Uterus (tissue), 4 donors: ENCODE results near the gene GUCA2A. TPM values are rescaled to one million over a fixed set of nuclear protein-coding genes. Genes with fewer than 3 reads are reported as not detected.

ENCODE experiments used
- DNase-seq, 2 donors: peaks; one replicate each; pipeline ENCODE4 v3.0.0-alpha.2; 2019 to 2020
- H3K27ac ChIP-seq, 2 donors: fragments of 200-600 bp; sonication (generic); 1 replicate in 1 of 2; 2 replicates in 1 of 2; pipeline ENCODE4 v1.5.1; 2016 to 2018
- H3K27me3 ChIP-seq, 2 donors: fragments of 200-600 bp; sonication (generic); one replicate each; pipeline ENCODE4 v1.5.1; 2018 to 2019; ENCODE audit warnings: control low read depth in 1 of 2
- H3K36me3 ChIP-seq, 2 donors: fragments of 200-600 bp; sonication (generic); one replicate each; pipeline ENCODE4 v1.5.1; 2019; ENCODE audit warnings: control low read depth in 1 of 2
- H3K4me1 ChIP-seq, 2 donors: fragments of 200-600 bp; sonication (generic); one replicate each; pipeline ENCODE4 v1.5.1; 2018 to 2019; ENCODE audit warnings: control low read depth in 1 of 2
- H3K4me3 ChIP-seq, 2 donors: fragments of 200-600 bp; sonication (generic); 1 replicate in 1 of 2; 2 replicates in 1 of 2; pipeline ENCODE4 v1.5.1; 2018 to 2019; ENCODE audit warnings: mild to moderate bottlenecking in 1 of 2
- H3K9me3 ChIP-seq, 2 donors: fragments of 200-600 bp; sonication (generic); one replicate each; pipeline ENCODE4 v1.5.1; 2019; ENCODE audit warnings: control low read depth in 1 of 2
- POLR2A ChIP-seq, 2 donors: fragments of 450-650 bp; IDR thresholded peaks; one replicate each; pipeline ENCODE4 v1.6.1; 2016; ENCODE audit warnings: antibody characterized with exemption in 2 of 2, mild to moderate bottlenecking in 1 of 2, moderate library complexity in 1 of 2
- intact Hi-C: fragments of 100-400 bp; cut with DNase I; formaldehyde crosslinking; loops from one replicate; pipeline ENCODE4 v1.15.1; 2023; ENCODE audit warnings: low total_unique reads
- total RNA-seq, 4 donors: library from RNA; depleted of rRNA in 3 of 4; stranded (reverse); fragments of >200 nt in 3 of 4; gene quantifications; one replicate each; pipeline versions ENCODE4 v1.1.0 to v1.2.4, GENCODE V29; 2014 to 2023
- TF ChIP-seq, protein P1 (sequence below), 4 experiments: fragments of 200-600 bp in 2 of 4; fragments of 450-650 bp in 2 of 4; sonication (generic) in 2 of 4; IDR thresholded peaks; one replicate each; pipeline ENCODE4 v1.5.1; 2016 to 2019; ENCODE audit warnings: antibody characterized with exemption in 4 of 4, mild to moderate bottlenecking in 2 of 4, moderate library complexity in 1 of 4
- donor health status: DM: yes; HTN: yes; CAD: no.

GUCA2A gene
- total RNA-seq, 4 donors from 2014 or later, result not detected

DNA sequence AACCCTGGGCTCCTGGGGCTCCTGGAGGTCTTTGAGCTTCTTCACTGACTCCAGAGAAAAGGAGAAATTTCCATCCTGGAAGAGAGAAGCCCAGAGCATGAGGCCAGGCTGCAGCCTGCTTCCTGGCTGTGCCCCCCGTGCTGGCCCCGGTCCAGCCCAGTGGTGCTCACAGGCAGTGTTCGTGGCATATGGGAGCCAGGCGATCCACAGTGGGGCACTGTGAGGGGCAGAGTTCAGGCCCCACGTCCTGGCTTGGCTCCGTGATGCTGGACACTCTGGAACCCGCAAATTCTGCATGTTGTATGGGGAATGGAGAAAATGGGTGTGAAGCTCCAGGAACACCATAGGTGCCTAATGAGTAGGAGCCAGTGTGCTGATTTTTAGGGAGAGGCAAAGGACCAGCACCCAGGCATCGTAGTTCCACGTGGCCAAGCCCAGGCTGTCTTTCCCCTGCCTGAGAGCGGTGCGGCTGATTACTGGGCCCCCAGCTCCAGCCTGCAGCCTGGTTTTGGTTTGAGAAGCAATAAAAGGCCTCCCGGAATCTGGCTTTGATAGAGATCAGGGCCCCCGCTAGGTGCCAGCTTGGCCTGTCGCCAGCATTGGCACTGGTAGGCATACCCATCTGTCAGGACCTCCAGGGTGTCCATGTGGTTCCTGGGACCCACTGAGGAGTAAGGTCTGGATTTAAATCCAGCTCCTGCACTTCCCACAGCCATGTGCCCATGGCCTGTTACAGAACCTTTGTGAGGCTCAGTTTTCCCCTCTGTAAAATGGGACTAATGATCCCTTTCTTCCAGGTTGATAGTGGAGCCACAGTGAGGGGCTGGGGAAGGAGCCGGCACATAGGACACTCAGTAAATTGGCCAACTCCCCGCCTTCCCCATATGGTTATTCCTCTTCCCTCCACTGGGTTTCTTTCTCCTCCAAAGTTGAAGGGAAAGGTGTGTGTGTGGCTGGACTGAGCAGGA lies 725 bp downstream of the GUCA2A start:
- no peaks in the 10 kb centered on the region for H3K9me3 ChIP-seq
- no peak for DNase-seq
- intact Hi-C loops, result no loop called here
- no peak overlapping the region for H3K4me3 ChIP-seq
- H3K27ac ChIP-seq, result no peak overlapping the region
- no peaks in the 10 kb centered on the region for H3K27me3 ChIP-seq
- no peaks in the 10 kb centered on the region for H3K36me3 ChIP-seq
- no peaks in the 10 kb centered on the region for H3K4me1 ChIP-seq
- TF ChIP-seq POLR2A (IDR thresholded peaks at IDR 0.05), result no peak
- TF ChIP-seq, protein P1, sequence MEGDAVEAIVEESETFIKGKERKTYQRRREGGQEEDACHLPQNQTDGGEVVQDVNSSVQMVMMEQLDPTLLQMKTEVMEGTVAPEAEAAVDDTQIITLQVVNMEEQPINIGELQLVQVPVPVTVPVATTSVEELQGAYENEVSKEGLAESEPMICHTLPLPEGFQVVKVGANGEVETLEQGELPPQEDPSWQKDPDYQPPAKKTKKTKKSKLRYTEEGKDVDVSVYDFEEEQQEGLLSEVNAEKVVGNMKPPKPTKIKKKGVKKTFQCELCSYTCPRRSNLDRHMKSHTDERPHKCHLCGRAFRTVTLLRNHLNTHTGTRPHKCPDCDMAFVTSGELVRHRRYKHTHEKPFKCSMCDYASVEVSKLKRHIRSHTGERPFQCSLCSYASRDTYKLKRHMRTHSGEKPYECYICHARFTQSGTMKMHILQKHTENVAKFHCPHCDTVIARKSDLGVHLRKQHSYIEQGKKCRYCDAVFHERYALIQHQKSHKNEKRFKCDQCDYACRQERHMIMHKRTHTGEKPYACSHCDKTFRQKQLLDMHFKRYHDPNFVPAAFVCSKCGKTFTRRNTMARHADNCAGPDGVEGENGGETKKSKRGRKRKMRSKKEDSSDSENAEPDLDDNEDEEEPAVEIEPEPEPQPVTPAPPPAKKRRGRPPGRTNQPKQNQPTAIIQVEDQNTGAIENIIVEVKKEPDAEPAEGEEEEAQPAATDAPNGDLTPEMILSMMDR (IDR thresholded peaks at IDR 0.05), result no peak

DNA sequence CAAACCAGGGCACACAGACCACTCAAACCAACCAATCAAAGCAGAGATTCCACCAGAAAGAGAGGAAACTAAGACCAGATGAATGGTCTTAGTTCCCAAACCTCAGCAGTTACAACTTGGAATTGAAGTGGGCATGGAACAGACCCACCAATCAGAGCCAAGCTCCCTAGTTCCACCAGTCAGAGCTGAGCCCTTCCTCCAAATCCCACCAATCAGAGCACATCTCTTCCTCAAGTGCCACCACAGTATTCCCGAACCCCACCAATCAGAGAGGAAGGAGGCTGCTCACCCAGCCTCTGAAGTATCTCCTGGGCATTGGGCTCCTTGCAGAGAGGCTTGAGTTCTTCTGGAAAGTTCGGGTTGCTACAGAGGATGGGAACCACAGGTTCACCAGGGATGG lies 1.4 kb downstream of the GUCA2A start:
- DNase-seq, result no peak
- Histone ChIP-seq H3K9me3 (no peaks in the 10 kb centered on the region), H3K36me3 (no peaks in the 10 kb centered on the region), H3K4me1 (no peaks in the 10 kb centered on the region), H3K27me3 (no peaks in the 10 kb centered on the region), H3K4me3 (no peak overlapping the region), H3K27ac (no peak overlapping the region)
- TF ChIP-seq POLR2A (IDR thresholded peaks at IDR 0.05), result no peak
- TF ChIP-seq, protein P1 (IDR thresholded peaks at IDR 0.05), result no peak
- intact Hi-C loops, result no loop called here

DNA sequence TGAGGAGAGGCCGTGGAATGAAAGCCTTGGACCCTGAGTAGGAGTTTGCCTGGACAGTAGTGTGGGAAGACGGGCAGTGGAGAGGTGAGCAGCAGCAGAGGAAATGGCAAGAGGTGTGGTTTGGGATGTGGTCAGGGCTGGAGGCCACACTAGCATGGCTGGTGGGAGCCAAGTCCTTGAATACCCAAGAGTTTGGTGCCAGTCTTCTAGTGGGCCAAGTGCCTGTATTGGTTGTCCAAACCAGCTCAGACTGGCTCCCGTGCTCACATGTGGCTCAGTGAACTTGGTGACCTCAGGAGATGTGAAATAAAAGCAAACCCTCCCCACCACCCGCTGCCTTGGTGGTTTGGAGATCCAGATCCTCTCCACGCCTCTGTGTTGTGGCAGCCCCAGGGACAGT lies 2.4 kb downstream of the GUCA2A start:
- H3K27me3 ChIP-seq, result no peaks in the 10 kb centered on the region
- TF ChIP-seq POLR2A (IDR thresholded peaks at IDR 0.05), result no peak
- TF ChIP-seq, protein P1 (IDR thresholded peaks at IDR 0.05), result no peak
- no peaks in the 10 kb centered on the region for H3K36me3 ChIP-seq
- no peak for DNase-seq
- no peaks in the 10 kb centered on the region for H3K9me3 ChIP-seq
- H3K27ac ChIP-seq, result no peak overlapping the region
- H3K4me3 ChIP-seq, result no peak overlapping the region
- no peaks in the 10 kb centered on the region for H3K4me1 ChIP-seq
- intact Hi-C loops, result no loop called here

DNA sequence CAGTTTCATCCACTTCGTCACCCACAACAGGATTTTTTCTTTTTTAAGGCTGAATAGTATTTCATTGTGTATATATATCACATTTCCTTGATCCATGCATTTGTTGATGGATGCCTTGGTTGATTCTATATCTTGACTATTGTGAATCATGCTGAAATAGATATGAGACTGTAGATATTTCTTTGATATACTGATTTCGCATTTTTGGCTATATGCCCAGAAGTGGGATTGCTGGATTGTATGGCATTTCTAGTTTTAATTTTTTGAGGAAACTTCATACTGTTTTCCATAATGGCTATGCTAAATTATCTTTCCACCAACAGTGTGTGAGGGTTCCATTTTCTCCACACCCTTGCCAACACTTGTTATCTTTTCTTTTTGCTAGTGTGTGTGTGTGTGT lies 6.4 kb downstream of the GUCA2A start:
- Histone ChIP-seq H3K27me3 (no peaks in the 10 kb centered on the region), H3K4me1 (no peaks in the 10 kb centered on the region), H3K36me3 (no peaks in the 10 kb centered on the region), H3K4me3 (no peak overlapping the region), H3K9me3 (no peaks in the 10 kb centered on the region), H3K27ac (no peak overlapping the region)
- TF ChIP-seq, protein P1 (IDR thresholded peaks at IDR 0.05), result no peak
- TF ChIP-seq POLR2A (IDR thresholded peaks at IDR 0.05), result no peak
- no peak for DNase-seq
- intact Hi-C loops, result no loop called here

DNA sequence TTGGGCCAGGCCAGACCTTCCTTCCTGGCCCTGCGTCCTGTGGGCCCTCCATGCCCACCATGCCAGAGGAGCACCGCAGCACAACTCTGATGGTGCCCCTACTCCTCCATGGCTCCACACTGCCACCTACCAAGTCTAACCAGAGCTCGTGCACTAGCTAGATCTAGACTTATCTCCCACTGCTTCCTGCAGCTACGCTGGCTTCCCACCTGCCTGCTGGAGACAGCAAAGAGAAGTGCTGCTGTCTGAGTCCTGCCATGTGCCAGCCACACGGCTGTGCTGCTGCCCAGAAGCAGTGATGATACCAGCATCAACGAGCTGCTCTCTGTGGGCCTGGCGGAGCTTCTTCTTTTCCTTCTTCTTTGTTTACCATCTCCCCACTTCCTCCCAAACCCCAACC lies 6.9 kb downstream of the GUCA2A start:
- H3K4me1 ChIP-seq, result no peaks in the 10 kb centered on the region
- intact Hi-C loops, result no loop called here
- no peaks in the 10 kb centered on the region for H3K27me3 ChIP-seq
- DNase-seq, result no peak
- no peak overlapping the region for H3K4me3 ChIP-seq
- TF ChIP-seq, protein P1 (IDR thresholded peaks at IDR 0.05), result no peak
- TF ChIP-seq POLR2A (IDR thresholded peaks at IDR 0.05), result no peak
- H3K27ac ChIP-seq, result no peak overlapping the region
- H3K36me3 ChIP-seq, result no peaks in the 10 kb centered on the region
- no peaks in the 10 kb centered on the region for H3K9me3 ChIP-seq
